MM.1S (cell line): ENCODE results near the gene HRAS.

Experiments
- DNase-seq: peaks from one replicate; pipeline ENCODE4 v3.0.0-alpha.2; 2015
- H2AFZ ChIP-seq: fragments of 300-600 bp; sonication (generic); 2 replicates; pipeline ENCODE4 v1.6.0; 2016; ENCODE audit warnings: antibody characterized with exemption, low read length
- H3F3A ChIP-seq: fragments of 300-600 bp; sonication (generic); 2 replicates; pipeline ENCODE4 v1.6.1; 2016; ENCODE audit warnings: mild to moderate bottlenecking, antibody characterized with exemption, low read length, moderate library complexity, mixed read lengths; ENCODE audit not compliant: insufficient read depth
- H3K27ac ChIP-seq: fragments of 300-600 bp; sonication (generic); 2 replicates; pipeline ENCODE4 v1.5.1; 2016; ENCODE audit warnings: mild to moderate bottlenecking, low read length
- H3K27me3 ChIP-seq: fragments of 300-600 bp; sonication (generic); replicated peaks from 2 replicates; pipeline ENCODE4 v1.6.0; 2016; ENCODE audit warnings: low read length; ENCODE audit not compliant: insufficient read depth
- H3K36me3 ChIP-seq: fragments of 300-600 bp; sonication (generic); replicated peaks from 2 replicates; pipeline ENCODE4 v1.6.1; 2016; ENCODE audit warnings: mild to moderate bottlenecking, low read length, mixed read lengths; ENCODE audit not compliant: insufficient read depth
- H3K4me1 ChIP-seq: fragments of 300-600 bp; sonication (generic); 2 replicates; pipeline ENCODE4 v1.6.1; 2016; ENCODE audit warnings: low read length, mixed read lengths
- H3K4me2 ChIP-seq: fragments of 300-600 bp; sonication (generic); 2 replicates; pipeline ENCODE4 v1.6.0; 2016; ENCODE audit warnings: low read depth, low read length
- H3K4me3 ChIP-seq: fragments of 300-600 bp; sonication (generic); 2 replicates; pipeline ENCODE4 v1.5.1; 2016; ENCODE audit warnings: low read length, mixed read lengths
- H3K79me2 ChIP-seq: fragments of 300-600 bp; sonication (generic); 2 replicates; pipeline ENCODE4 v1.6.1; 2016; ENCODE audit warnings: mixed run types, low read length, mixed read lengths
- H3K9ac ChIP-seq: fragments of 300-600 bp; sonication (generic); 2 replicates; pipeline ENCODE4 v1.6.1; 2016; ENCODE audit warnings: low read length, mixed read lengths
- H3K9me2 ChIP-seq: fragments of 300-600 bp; sonication (generic); replicated peaks from 2 replicates; pipeline ENCODE4 v1.6.1; 2016; ENCODE audit warnings: mild to moderate bottlenecking, low read length, mixed read lengths; ENCODE audit not compliant: insufficient read depth
- H3K9me3 ChIP-seq: fragments of 300-600 bp; sonication (generic); replicated peaks from 2 replicates; pipeline ENCODE4 v1.6.1; 2016; ENCODE audit warnings: mild to moderate bottlenecking, low read length, mixed read lengths; ENCODE audit not compliant: insufficient read depth
- H4K20me1 ChIP-seq: fragments of 300-600 bp; sonication (generic); 2 replicates; pipeline ENCODE4 v1.6.1; 2016; ENCODE audit warnings: mild to moderate bottlenecking, low read length, moderate library complexity, mixed read lengths; ENCODE audit not compliant: insufficient read depth
- EZH2 ChIP-seq: fragments of 300-600 bp; sonication (generic); optimal IDR thresholded peaks from 2 replicates; pipeline ENCODE3; 2017; ENCODE audit warnings: low read depth, mild to moderate bottlenecking, antibody characterized with exemption, low read length, mixed read lengths
- EZH2phosphoT487 ChIP-seq: fragments of 300-600 bp; sonication (generic); IDR thresholded peaks from 2 replicates; pipeline ENCODE4 v1.6.1; 2018; ENCODE audit warnings: antibody characterized with exemption, low read length
- TF ChIP-seq, protein P1 (sequence below): fragments of 300-600 bp; sonication (generic); IDR thresholded peaks from 2 replicates; pipeline ENCODE4 v1.5.1; 2016; ENCODE audit warnings: antibody characterized with exemption, low read length, mixed read lengths

HRAS gene

DNA sequence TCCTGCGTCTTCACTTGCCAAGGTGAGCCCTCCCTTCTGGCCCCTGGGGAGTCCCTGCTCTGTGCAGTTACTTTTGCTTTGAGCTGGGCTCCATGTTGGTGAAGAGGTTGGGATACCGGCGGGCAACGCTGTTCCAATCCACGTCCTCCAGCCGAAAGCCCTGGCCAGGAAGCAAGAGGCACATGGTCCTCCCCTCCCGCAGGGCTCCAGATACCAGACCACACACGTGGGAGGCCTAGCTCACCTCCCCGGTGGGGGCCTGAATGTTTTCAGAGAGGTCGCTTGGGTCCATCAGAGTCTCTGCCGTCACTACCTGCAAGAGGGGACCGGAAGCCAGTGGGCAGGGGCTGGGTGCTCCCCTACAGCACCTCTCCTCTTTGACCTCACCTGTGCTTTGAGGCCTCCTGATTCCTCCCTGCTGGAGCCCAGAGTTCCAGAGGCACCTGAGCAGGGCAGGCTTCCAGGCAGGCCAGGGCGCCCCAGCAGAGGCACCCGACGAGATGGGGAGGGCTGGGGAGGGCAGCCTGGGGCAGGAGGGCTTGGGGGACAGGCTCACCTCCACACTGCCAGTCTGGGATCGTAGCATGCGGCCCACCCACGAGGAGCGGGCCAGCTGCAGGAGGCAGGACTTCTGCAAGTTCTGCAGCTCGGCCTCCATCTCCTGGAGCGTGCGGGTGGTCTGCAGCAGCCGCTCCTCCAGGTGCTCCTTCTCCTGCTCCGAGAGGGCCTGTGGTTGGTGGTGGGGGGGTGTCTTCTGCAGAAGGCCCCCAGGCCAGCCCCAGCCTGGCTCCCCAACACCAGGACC, 22.2 kb upstream of the HRAS start:
- H3K36me3 ChIP-seq, result no peaks in the 10 kb centered on the region
- H3K4me2 ChIP-seq, result no peak overlapping the region

DNA sequence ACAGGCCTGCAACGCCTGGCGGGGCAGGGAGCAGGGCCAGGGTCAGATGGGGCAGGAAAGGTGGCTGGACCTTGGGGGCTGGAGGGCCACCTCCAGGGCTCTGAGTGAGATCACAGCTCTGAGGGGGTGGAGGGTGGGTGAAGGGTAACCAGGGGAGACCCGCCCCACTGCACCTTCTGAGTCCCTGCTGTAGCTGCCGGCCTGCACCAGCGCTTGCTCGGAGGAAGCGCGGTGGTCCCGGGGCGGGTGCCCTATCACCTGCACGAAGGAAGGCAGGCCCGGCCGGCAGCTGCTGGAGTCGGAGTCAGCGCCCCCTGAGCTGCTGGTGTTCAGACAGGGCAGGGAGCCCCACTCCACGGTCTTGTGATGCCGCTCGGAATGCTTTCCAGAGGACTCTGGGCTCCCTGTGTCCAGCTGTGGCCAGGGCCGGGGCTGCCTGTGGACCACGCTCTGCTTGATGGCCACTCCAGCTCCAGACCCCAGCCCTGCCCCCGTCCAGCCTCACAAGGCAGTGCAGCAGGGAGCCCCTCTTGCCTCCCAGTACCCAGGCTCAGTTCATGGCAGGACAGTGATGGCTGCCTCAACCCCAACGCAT, 21.4 kb upstream of the HRAS start:
- H3K27ac ChIP-seq, result no peak overlapping the region
- no peak overlapping the region for H3K4me2 ChIP-seq
- peaks cover 6% of the 10 kb centered on the region for H3K4me1 ChIP-seq

More for the DNA sequence above, 22.2 kb upstream of the HRAS start:
- H3F3A ChIP-seq, result no peaks in the 10 kb centered on the region
- H3K9me3 ChIP-seq, result no peaks in the 10 kb centered on the region
- peaks cover 14% of the 10 kb centered on the region for H3K79me2 ChIP-seq
- no peak overlapping the region for H3K4me3 ChIP-seq
- H3K27ac ChIP-seq, result no peak overlapping the region
- H3K9me2 ChIP-seq, result no peaks in the 10 kb centered on the region
- H2AFZ ChIP-seq, result no peak overlapping the region
- peaks cover 28% of the 10 kb centered on the region for H3K27me3 ChIP-seq
- H3K4me1 ChIP-seq, result peaks cover 6% of the 10 kb centered on the region
- no peak for DNase-seq
- no peak overlapping the region for H3K9ac ChIP-seq
- TF ChIP-seq, protein P1, sequence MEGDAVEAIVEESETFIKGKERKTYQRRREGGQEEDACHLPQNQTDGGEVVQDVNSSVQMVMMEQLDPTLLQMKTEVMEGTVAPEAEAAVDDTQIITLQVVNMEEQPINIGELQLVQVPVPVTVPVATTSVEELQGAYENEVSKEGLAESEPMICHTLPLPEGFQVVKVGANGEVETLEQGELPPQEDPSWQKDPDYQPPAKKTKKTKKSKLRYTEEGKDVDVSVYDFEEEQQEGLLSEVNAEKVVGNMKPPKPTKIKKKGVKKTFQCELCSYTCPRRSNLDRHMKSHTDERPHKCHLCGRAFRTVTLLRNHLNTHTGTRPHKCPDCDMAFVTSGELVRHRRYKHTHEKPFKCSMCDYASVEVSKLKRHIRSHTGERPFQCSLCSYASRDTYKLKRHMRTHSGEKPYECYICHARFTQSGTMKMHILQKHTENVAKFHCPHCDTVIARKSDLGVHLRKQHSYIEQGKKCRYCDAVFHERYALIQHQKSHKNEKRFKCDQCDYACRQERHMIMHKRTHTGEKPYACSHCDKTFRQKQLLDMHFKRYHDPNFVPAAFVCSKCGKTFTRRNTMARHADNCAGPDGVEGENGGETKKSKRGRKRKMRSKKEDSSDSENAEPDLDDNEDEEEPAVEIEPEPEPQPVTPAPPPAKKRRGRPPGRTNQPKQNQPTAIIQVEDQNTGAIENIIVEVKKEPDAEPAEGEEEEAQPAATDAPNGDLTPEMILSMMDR, result no peak
- TF ChIP-seq EZH2, result no peak
- no peak for TF ChIP-seq EZH2phosphoT487
- H4K20me1 ChIP-seq, result no peaks in the 10 kb centered on the region

DNA sequence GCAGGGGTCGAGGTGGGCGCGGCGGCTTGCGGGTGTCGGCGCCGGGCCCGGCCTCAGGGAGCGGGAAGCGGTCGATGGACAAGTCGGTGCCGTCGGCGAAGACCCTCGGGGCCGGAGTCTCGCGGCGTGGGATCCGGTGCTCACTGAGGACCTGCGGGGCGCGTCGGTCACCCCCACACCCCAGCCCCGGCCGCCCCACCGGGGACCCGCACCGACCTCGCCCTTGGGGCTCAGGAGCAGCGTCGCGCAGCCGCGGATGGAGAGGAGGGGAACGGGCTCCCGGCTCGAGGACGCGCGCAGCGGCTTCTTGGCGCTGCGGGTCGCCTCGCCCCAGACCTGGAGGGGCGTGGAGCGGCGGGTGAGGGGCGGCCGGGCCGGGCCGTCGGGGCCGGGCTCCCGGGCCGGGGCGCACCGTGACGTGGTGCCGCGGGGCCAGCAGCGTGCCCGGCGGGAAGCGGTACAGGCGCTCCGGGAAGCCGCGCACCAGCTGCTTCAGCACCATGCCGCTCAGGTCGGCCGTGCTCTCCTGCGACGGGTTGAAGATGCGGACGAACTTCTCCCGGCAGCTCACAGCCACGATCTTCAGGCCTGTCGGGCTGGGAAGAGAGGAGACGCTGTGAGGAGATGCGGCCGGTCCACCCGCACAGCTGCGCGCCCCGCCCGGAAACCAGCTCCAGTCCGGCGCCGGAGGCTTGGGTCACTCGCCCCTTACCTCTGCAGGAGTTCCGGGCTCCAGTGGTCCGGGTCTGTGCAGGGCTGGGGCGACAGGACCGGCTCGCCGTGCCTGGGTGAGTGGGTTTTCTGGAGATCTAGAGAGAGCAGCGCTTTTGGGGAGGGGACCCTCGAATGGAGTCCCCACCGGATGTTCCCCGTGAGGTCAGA, 20.6 kb upstream of the HRAS start:
- Histone ChIP-seq H3K4me2 (no peak overlapping the region), H3K4me1 (peaks cover 6% of the 10 kb centered on the region), H3F3A (no peaks in the 10 kb centered on the region), H3K79me2 (no peaks in the 10 kb centered on the region), H3K27ac (no peak overlapping the region), H3K9me3 (no peaks in the 10 kb centered on the region), H3K36me3 (no peaks in the 10 kb centered on the region), H3K9me2 (no peaks in the 10 kb centered on the region), H3K27me3 (peaks cover 28% of the 10 kb centered on the region), H4K20me1 (no peaks in the 10 kb centered on the region), H2AFZ (no peak overlapping the region), H3K9ac (no peak overlapping the region), H3K4me3 (no peak overlapping the region)
- TF ChIP-seq EZH2phosphoT487 (no peak), EZH2 (no peak)
- TF ChIP-seq, protein P1, result no peak
- DNase-seq, result no peak

More for the DNA sequence above, 21.4 kb upstream of the HRAS start:
- no peak overlapping the region for H2AFZ ChIP-seq
- TF ChIP-seq EZH2phosphoT487, result no peak
- TF ChIP-seq EZH2, result no peak
- TF ChIP-seq, protein P1, result no peak
- H3K4me3 ChIP-seq, result no peak overlapping the region
- H4K20me1 ChIP-seq, result no peaks in the 10 kb centered on the region
- no peak overlapping the region for H3K9ac ChIP-seq
- H3K36me3 ChIP-seq, result no peaks in the 10 kb centered on the region
- no peaks in the 10 kb centered on the region for H3K9me2 ChIP-seq
- peaks cover 28% of the 10 kb centered on the region for H3K27me3 ChIP-seq
- DNase-seq, result no peak
- H3F3A ChIP-seq, result no peaks in the 10 kb centered on the region
- peaks cover 7% of the 10 kb centered on the region for H3K79me2 ChIP-seq
- no peaks in the 10 kb centered on the region for H3K9me3 ChIP-seq
